Spleen (tissue), 7 donors: ENCODE measurements around the gene ARHGEF28.

Experiments
- CTCF ChIP-seq, 11 experiments: fragments of 200-600 bp in 7 of 11; fragments of 450-650 bp in 4 of 11; sonication (generic) in 4 of 11; IDR thresholded peaks in 8 of 11; conservative IDR thresholded peaks in 3 of 11; 1 replicate in 7 of 11; 2 replicates in 4 of 11; pipeline versions ENCODE4 v1.4.0 to v1.8.0; 2016 to 2021; ENCODE audit warnings: antibody characterized with exemption in 11 of 11, inconsistent platforms in 4 of 11, mild to moderate bottlenecking in 1 of 11
- POLR2AphosphoS5 ChIP-seq, 3 donors: sonication (generic); formaldehyde crosslinking; IDR thresholded peaks; one replicate each; pipeline ENCODE4 v1.5.1; 2017; ENCODE audit warnings: antibody characterized with exemption in 3 of 3
- donor health status: DM: no; HTN: no; CAD: no; lungs with moderate emphysema.
- donor health status: DM: no; HTN: no; CAD: no.
- donor health status: DM: no; HTN: no; CAD: no.

GRCh38 chr5:73921741-73922140, 295.7 kb downstream of the ARHGEF28 start:
- no peak for TF ChIP-seq CTCF (IDR thresholded peaks at IDR 0.05 in 8 of 11, conservative IDR thresholded peaks at IDR 0.05 in 3 of 11)
- no peak for TF ChIP-seq POLR2AphosphoS5 (IDR thresholded peaks at IDR 0.05)
